Keratinocyte (primary cell): ENCODE measurements around the gene EVC. TPM values are rescaled to one million over a fixed set of nuclear protein-coding genes. Genes with fewer than 3 reads are reported as not detected.

ENCODE experiments used
- DNase-seq: peaks from one replicate; pipeline ENCODE4 v3.0.0-alpha.2; 2011; ENCODE audit warnings: low read depth, missing footprints, low spot score
- FAIRE-seq: peaks from 2 replicates; lab custom pipeline; 2011; peaks lifted over from hg19 to GRCh38; lab: Jason Lieb, UNC
- H2AFZ ChIP-seq: 2 replicates; pipeline ENCODE4 v1.6.0; 2012; ENCODE audit warnings: low read length, control low read depth, inconsistent platforms; ENCODE audit not compliant: control insufficient read depth
- H3K27ac ChIP-seq: 2 replicates; pipeline ENCODE4 v1.5.1; 2011; ENCODE audit warnings: low read length; ENCODE audit not compliant: control insufficient read depth, insufficient read depth
- H3K27me3 ChIP-seq: 3 replicates; pipeline ENCODE4 v1.6.0; 2011; ENCODE audit warnings: low read length; ENCODE audit not compliant: control insufficient read depth, insufficient read depth; ENCODE audit errors: extremely low read depth
- H3K36me3 ChIP-seq, 2 experiments: 2 replicates in 1 of 2; 3 replicates in 1 of 2; pipeline ENCODE4 v1.5.1; 2011; ENCODE audit warnings: low read length in 2 of 2, mild to moderate bottlenecking in 1 of 2; ENCODE audit not compliant: control insufficient read depth in 2 of 2, insufficient read depth in 2 of 2; ENCODE audit errors: extremely low read depth in 1 of 2
- H3K4me1 ChIP-seq: 3 replicates; pipeline ENCODE4 v1.5.1; 2011; ENCODE audit warnings: low read length; ENCODE audit not compliant: control insufficient read depth, insufficient read depth; ENCODE audit errors: extremely low read depth
- H3K4me2 ChIP-seq: 3 replicates; pipeline ENCODE4 v1.6.0; 2011; ENCODE audit warnings: low read depth, low read length; ENCODE audit not compliant: control insufficient read depth, insufficient read depth; ENCODE audit errors: extremely low read depth
- H3K4me3 ChIP-seq, 3 experiments: fragments of 200-600 bp in 1 of 3; sonication (generic) in 1 of 3; 2 replicates in 2 of 3; 3 replicates in 1 of 3; pipeline ENCODE4 v1.5.1; 2011 to 2016; ENCODE audit warnings: low read length in 3 of 3, mild to moderate bottlenecking in 3 of 3, control low read depth in 2 of 3, inconsistent platforms in 1 of 3, low read depth in 1 of 3, mixed read lengths in 1 of 3, mixed run types in 1 of 3, moderate library complexity in 1 of 3; ENCODE audit not compliant: control insufficient read depth in 2 of 3, insufficient read depth in 2 of 3; ENCODE audit errors: extremely low read depth in 1 of 3
- H3K79me2 ChIP-seq: 2 replicates; pipeline ENCODE4 v1.6.0; 2012; ENCODE audit warnings: low read length; ENCODE audit not compliant: control insufficient read depth, insufficient read depth
- H3K9ac ChIP-seq: 3 replicates; pipeline ENCODE4 v1.6.0; 2011; ENCODE audit warnings: low read length; ENCODE audit not compliant: control insufficient read depth, insufficient read depth; ENCODE audit errors: extremely low read depth
- H3K9me1 ChIP-seq: 3 replicates; pipeline ENCODE4 v1.6.0; 2011; ENCODE audit warnings: low read length; ENCODE audit not compliant: control insufficient read depth, insufficient read depth; ENCODE audit errors: extremely low read depth
- H3K9me3 ChIP-seq: 2 replicates; pipeline ENCODE4 v1.5.1; 2012; ENCODE audit warnings: low read depth, low read length; ENCODE audit not compliant: control insufficient read depth
- H4K20me1 ChIP-seq: 3 replicates; pipeline ENCODE4 v1.6.0; 2011; ENCODE audit warnings: low read length; ENCODE audit not compliant: control insufficient read depth, insufficient read depth; ENCODE audit errors: extremely low read depth
- EZH2 ChIP-seq: IDR thresholded peaks from one replicate; pipeline ENCODE4 v1.6.1; 2012; ENCODE audit warnings: inconsistent platforms, mild to moderate bottlenecking, low read length, moderate library complexity
- dilution Hi-C: fragments of 300-500 bp; cut with MboI; formaldehyde crosslinking; loops from one replicate; pipeline ENCODE4 v1.7.0; 2020; ENCODE audit warnings: low sequenced_read_pairs; ENCODE audit not compliant: extremely low pct_ligation_motif_present
- polyA plus RNA-seq, 5 experiments: library from polyadenylated mRNA; depleted of rRNA in 3 of 5; stranded (reverse) in 3 of 5; stranded (forward) in 1 of 5; unstranded in 1 of 5; fragments of >200 nt; gene quantifications; 1 replicate in 1 of 5; 2 replicates in 3 of 5; 3 replicates in 1 of 5; pipeline versions ENCODE4 v1.2.1 to v1.2.3, GENCODE V29; 2011 to 2012; ENCODE audit warnings: missing spikeins in 2 of 5, low read depth in 1 of 5, low replicate concordance in 1 of 5
- TF ChIP-seq, protein P1 (sequence below), 3 experiments: IDR thresholded peaks in 1 of 3; conservative IDR thresholded peaks in 1 of 3; optimal IDR thresholded peaks in 1 of 3; 2 replicates in 2 of 3; 3 replicates in 1 of 3; pipeline versions ENCODE3 to v1.5.1; 2011; ENCODE audit warnings: low read length in 3 of 3, mild to moderate bottlenecking in 3 of 3, moderate library complexity in 2 of 3, control low read depth in 1 of 3, inconsistent platforms in 1 of 3; ENCODE audit not compliant: insufficient read depth in 2 of 3; ENCODE audit errors: extremely low read depth in 1 of 3

EVC gene
- polyA plus RNA-seq, 1 donor (not counting 4 experiments of a cell fraction or from before 2014, with no cell fraction given): 7.3 TPM

DNA sequence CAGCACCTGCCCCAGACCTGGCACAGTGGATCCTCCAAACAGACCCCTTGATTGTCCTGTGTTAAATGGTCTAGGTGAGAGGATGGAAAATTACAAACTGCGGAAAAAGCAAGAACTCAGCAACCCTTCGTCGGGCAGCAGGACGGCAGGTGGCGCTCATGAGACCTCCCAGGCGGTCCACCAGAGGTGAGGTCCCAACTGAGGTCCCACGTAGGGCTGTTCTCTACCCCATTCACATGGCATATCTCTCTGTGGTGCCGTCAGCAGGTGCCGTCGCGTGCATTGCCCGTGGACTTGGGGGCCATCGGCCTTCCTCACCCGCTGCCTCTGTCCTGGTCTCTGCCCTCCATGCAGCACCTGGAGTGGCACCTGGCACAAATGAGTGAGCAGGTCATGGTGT is 93.7 kb downstream of the EVC start:
- H3K9me3 ChIP-seq: no peaks in the 10 kb centered on the region
- DNase-seq: no peak
- H2AFZ ChIP-seq: no peak overlapping the region
- H3K4me1 ChIP-seq: no peaks in the 10 kb centered on the region
- no peak overlapping the region for H3K4me2 ChIP-seq
- H3K79me2 ChIP-seq: no peaks in the 10 kb centered on the region
- dilution Hi-C loops: no loop called here
- no peak overlapping the region for H3K4me3 ChIP-seq
- no peak for TF ChIP-seq EZH2
- no peaks in the 10 kb centered on the region for H3K9me1 ChIP-seq
- FAIRE-seq: no peak
- no peaks in the 10 kb centered on the region for H3K27me3 ChIP-seq
- no peak overlapping the region for H3K9ac ChIP-seq
- H4K20me1 ChIP-seq: no peaks in the 10 kb centered on the region
- peaks cover 26 to 63% of the 10 kb centered on the region in 2 experiments for H3K36me3 ChIP-seq
- no peak overlapping the region for H3K27ac ChIP-seq

GRCh38 chr4:5805270-5805669 is 94.3 kb downstream of the EVC start:
- Histone ChIP-seq H4K20me1 (no peaks in the 10 kb centered on the region), H2AFZ (no peak overlapping the region), H3K27ac (no peak overlapping the region), H3K9ac (no peak overlapping the region), H3K27me3 (no peaks in the 10 kb centered on the region), H3K9me1 (no peaks in the 10 kb centered on the region), H3K79me2 (no peaks in the 10 kb centered on the region), H3K4me3 (no peak overlapping the region), H3K4me1 (no peaks in the 10 kb centered on the region), H3K36me3 (peaks cover 31 to 66% of the 10 kb centered on the region in 2 experiments), H3K9me3 (no peaks in the 10 kb centered on the region), H3K4me2 (no peak overlapping the region)
- DNase-seq (no peak), FAIRE-seq (no peak)
- dilution Hi-C loops: no loop called here
- no peak for TF ChIP-seq EZH2
- TF ChIP-seq, protein P1, sequence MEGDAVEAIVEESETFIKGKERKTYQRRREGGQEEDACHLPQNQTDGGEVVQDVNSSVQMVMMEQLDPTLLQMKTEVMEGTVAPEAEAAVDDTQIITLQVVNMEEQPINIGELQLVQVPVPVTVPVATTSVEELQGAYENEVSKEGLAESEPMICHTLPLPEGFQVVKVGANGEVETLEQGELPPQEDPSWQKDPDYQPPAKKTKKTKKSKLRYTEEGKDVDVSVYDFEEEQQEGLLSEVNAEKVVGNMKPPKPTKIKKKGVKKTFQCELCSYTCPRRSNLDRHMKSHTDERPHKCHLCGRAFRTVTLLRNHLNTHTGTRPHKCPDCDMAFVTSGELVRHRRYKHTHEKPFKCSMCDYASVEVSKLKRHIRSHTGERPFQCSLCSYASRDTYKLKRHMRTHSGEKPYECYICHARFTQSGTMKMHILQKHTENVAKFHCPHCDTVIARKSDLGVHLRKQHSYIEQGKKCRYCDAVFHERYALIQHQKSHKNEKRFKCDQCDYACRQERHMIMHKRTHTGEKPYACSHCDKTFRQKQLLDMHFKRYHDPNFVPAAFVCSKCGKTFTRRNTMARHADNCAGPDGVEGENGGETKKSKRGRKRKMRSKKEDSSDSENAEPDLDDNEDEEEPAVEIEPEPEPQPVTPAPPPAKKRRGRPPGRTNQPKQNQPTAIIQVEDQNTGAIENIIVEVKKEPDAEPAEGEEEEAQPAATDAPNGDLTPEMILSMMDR (optimal IDR thresholded peaks at IDR 0.05 in 1 of 3, IDR thresholded peaks at IDR 0.05 in 1 of 3, conservative IDR thresholded peaks at IDR 0.05 in 1 of 3; ENCODE audit: extremely low read depth in 1 of 3, insufficient read depth in 2 of 3, low read length in 3 of 3): no peak

DNA sequence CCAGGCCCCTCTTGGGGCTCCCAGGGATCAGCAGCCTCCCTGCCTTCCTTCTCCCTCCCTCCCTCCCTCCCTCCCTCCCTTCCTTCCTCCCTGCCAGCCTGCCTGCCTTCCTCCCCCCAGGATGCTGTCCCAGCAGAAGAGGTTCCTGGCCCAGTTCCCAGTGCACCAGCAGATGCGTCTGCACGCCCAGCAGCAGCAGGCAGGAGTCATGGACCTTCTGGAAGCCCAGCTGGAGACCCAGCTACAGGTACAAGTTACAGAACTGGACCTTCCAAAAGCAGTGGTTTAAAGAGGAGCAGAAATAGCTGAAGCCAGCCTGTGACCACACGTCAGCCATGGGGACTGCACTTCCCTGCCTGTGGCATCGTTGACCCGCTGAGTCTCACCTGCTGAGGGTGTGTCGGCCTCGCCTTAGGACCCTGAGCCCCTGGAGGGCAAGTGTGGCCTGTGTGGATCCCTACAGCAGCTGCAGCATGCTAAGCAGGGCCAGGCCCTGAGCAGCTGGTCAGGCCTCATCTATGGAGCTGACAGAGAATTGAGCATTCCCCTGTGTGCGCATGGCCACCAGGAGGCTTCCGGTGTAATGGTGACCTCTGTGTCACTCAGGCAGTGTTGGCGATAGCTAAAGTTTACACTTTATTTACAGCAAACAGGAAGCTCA is 97.2 kb downstream of the EVC start:
- no peaks in the 10 kb centered on the region for H3K4me1 ChIP-seq
- no peak overlapping the region for H3K4me3 ChIP-seq
- H3K27ac ChIP-seq: no peak overlapping the region
- TF ChIP-seq EZH2: no peak
- TF ChIP-seq, protein P1 (optimal IDR thresholded peaks at IDR 0.05 in 1 of 3, IDR thresholded peaks at IDR 0.05 in 1 of 3, conservative IDR thresholded peaks at IDR 0.05 in 1 of 3; ENCODE audit: extremely low read depth in 1 of 3, insufficient read depth in 2 of 3, low read length in 3 of 3): no peak
- no peak overlapping the region for H3K4me2 ChIP-seq
- no peak overlapping the region for H2AFZ ChIP-seq
- peaks cover 39 to 58% of the 10 kb centered on the region in 2 experiments for H3K36me3 ChIP-seq
- H3K9me1 ChIP-seq: no peaks in the 10 kb centered on the region
- no peak for DNase-seq
- FAIRE-seq: no peak
- dilution Hi-C loops: no loop called here
- no peaks in the 10 kb centered on the region for H3K9me3 ChIP-seq
- peaks cover 3% of the 10 kb centered on the region for H4K20me1 ChIP-seq
- H3K9ac ChIP-seq: no peak overlapping the region
- H3K27me3 ChIP-seq: no peaks in the 10 kb centered on the region
- H3K79me2 ChIP-seq: no peaks in the 10 kb centered on the region
